Right atrium auricular region (tissue), 2 donors: ENCODE results near the gene TMCO1. TPM values are rescaled to one million over a fixed set of nuclear protein-coding genes. Genes with fewer than 3 reads are reported as not detected.

Source experiments
- DNase-seq: peaks from one replicate; pipeline ENCODE4 v3.0.0-alpha.2; 2019; ENCODE audit warnings: low spot score
- H3K27ac ChIP-seq, 2 donors: fragments of 200-600 bp; sonication (generic); 1 replicate in 1 of 2; 2 replicates in 1 of 2; pipeline ENCODE4 v1.5.1; 2016 to 2019
- H3K27me3 ChIP-seq, 2 donors: fragments of 200-600 bp; sonication (generic); one replicate each; pipeline versions ENCODE4 v1.5.1 to v1.6.0; 2017 to 2019
- H3K36me3 ChIP-seq: fragments of 200-600 bp; sonication (generic); one replicate; pipeline ENCODE4 v1.5.1; 2016
- H3K4me1 ChIP-seq, 2 donors: fragments of 200-600 bp; sonication (generic); one replicate each; pipeline versions ENCODE4 v1.5.1 to v1.6.0; 2017 to 2019
- H3K4me3 ChIP-seq, 2 donors: fragments of 200-600 bp; sonication (generic); 1 replicate in 1 of 2; 2 replicates in 1 of 2; pipeline ENCODE4 v1.5.1; 2017 to 2019; ENCODE audit warnings: mild to moderate bottlenecking in 1 of 2, moderate library complexity in 1 of 2
- H3K9me3 ChIP-seq, 2 donors: fragments of 200-600 bp; sonication (generic); one replicate each; pipeline ENCODE4 v1.5.1; 2019
- CTCF ChIP-seq, 2 donors: fragments of 200-600 bp; sonication (generic); IDR thresholded peaks; one replicate each; pipeline ENCODE4 v1.5.1; 2019; ENCODE audit warnings: antibody characterized with exemption in 2 of 2
- total RNA-seq, 2 donors: library from RNA; depleted of rRNA; stranded (reverse); fragments of >200 nt; gene quantifications; one replicate each; pipeline ENCODE4 v1.1.0, GENCODE V29; 2016

The TMCO1 gene
- total RNA-seq, 2 donors from 2014 or later, result 48.0 to 54.3 TPM

- H3K36me3 ChIP-seq, result peaks cover 9% of the 10 kb centered on the region
Observed at GRCh38 chr1:165772739-165773138, 4.1 kb upstream of the TMCO1 start.

GRCh38 chr1:165764277-165764676, 4.4 kb downstream of the TMCO1 start:
- no peak for TF ChIP-seq CTCF (IDR thresholded peaks at IDR 0.05)
- Histone ChIP-seq H3K27me3 (no peaks in the 10 kb centered on the region), H3K36me3 (peaks cover 18% of the 10 kb centered on the region), H3K4me1 (peaks cover 0 to 12% of the 10 kb centered on the region in 2 donors), H3K27ac (no peak overlapping the region), H3K4me3 (no peak overlapping the region), H3K9me3 (no peaks in the 10 kb centered on the region)
- no peak for DNase-seq

More at GRCh38 chr1:165772739-165773138, 4.1 kb upstream of the TMCO1 start:
- no peak for TF ChIP-seq CTCF (IDR thresholded peaks at IDR 0.05)
- no peak for DNase-seq
- no peak overlapping the region for H3K27ac ChIP-seq
- H3K4me1 ChIP-seq, result peaks cover 0 to 17% of the 10 kb centered on the region in 2 donors
- no peak overlapping the region for H3K4me3 ChIP-seq
- no peaks in the 10 kb centered on the region for H3K9me3 ChIP-seq
- no peaks in the 10 kb centered on the region for H3K27me3 ChIP-seq

GRCh38 chr1:165763442-165763841, 5.2 kb downstream of the TMCO1 start:
- no peak overlapping the region for H3K4me3 ChIP-seq
- peaks cover 22% of the 10 kb centered on the region for H3K36me3 ChIP-seq
- H3K27ac ChIP-seq, result no peak overlapping the region
- no peaks in the 10 kb centered on the region for H3K9me3 ChIP-seq
- H3K4me1 ChIP-seq, result peaks cover 0 to 12% of the 10 kb centered on the region in 2 donors
- no peak for DNase-seq
- no peak for TF ChIP-seq CTCF (IDR thresholded peaks at IDR 0.05)
- H3K27me3 ChIP-seq, result no peaks in the 10 kb centered on the region

GRCh38 chr1:165762725-165763124, 5.9 kb downstream of the TMCO1 start:
- no peak overlapping the region for H3K27ac ChIP-seq
- no peak overlapping the region for H3K4me3 ChIP-seq
- H3K27me3 ChIP-seq, result no peaks in the 10 kb centered on the region
- peaks cover 27% of the 10 kb centered on the region for H3K36me3 ChIP-seq
- no peak for TF ChIP-seq CTCF (IDR thresholded peaks at IDR 0.05)
- H3K4me1 ChIP-seq, result peaks cover 0 to 7% of the 10 kb centered on the region in 2 donors
- H3K9me3 ChIP-seq, result no peaks in the 10 kb centered on the region
- DNase-seq, result no peak

GRCh38 chr1:165759095-165759494, 9.6 kb downstream of the TMCO1 start:
- Histone ChIP-seq H3K27me3 (no peaks in the 10 kb centered on the region), H3K27ac (no peak overlapping the region), H3K9me3 (no peaks in the 10 kb centered on the region), H3K36me3 (peaks cover 13% of the 10 kb centered on the region), H3K4me3 (no peak overlapping the region), H3K4me1 (no peaks in the 10 kb centered on the region)
- DNase-seq, result no peak
- TF ChIP-seq CTCF (IDR thresholded peaks at IDR 0.05), result no peak

GRCh38 chr1:165755393-165756010, 13.2 kb downstream of the TMCO1 start:
- peaks cover 32% of the 10 kb centered on the region for H3K36me3 ChIP-seq

More at GRCh38 chr1:165755393-165756010, 13.2 kb downstream of the TMCO1 start:
- Histone ChIP-seq H3K27me3 (no peaks in the 10 kb centered on the region), H3K27ac (no peak overlapping the region), H3K4me3 (no peak overlapping the region), H3K9me3 (no peaks in the 10 kb centered on the region), H3K4me1 (no peaks in the 10 kb centered on the region)
- TF ChIP-seq CTCF (IDR thresholded peaks at IDR 0.05), result no peak
- DNase-seq, result no peak
